Stimulated activated CD8-positive, alpha-beta memory T cell treated with anti-CD3 and anti-CD28 coated beads, Interleukin-4, amount 100 ng/mL, for 4 hours (primary cell): Measurements from ENCODE around the gene ARMC9.
"Not testable (repeated sequence)": the region's sequence is repeated elsewhere in the genome, so short reads cannot be mapped to it uniquely, and the experiment has no call there.

ENCODE experiments used
- DNase-seq, 2 donors: peaks; one replicate each; pipeline ENCODE4 v3.0.0-alpha.2; 2020; ENCODE audit warnings: low read depth in 2 of 2, low spot score in 1 of 2

ARMC9 gene

GRCh38 chr2:231360401-231360800 lies 162.0 kb downstream of the ARMC9 start:
- no peak for DNase-seq

GRCh38 chr2:231360881-231361371 lies 162.5 kb downstream of the ARMC9 start:
- no peak for DNase-seq

- no peak for DNase-seq
Observed at GRCh38 chr2:231361701-231362554, 163.5 kb downstream of the ARMC9 start.

- DNase-seq = no peak
Observed at GRCh38 chr2:231362555-231363184, 164.2 kb downstream of the ARMC9 start.

DNA sequence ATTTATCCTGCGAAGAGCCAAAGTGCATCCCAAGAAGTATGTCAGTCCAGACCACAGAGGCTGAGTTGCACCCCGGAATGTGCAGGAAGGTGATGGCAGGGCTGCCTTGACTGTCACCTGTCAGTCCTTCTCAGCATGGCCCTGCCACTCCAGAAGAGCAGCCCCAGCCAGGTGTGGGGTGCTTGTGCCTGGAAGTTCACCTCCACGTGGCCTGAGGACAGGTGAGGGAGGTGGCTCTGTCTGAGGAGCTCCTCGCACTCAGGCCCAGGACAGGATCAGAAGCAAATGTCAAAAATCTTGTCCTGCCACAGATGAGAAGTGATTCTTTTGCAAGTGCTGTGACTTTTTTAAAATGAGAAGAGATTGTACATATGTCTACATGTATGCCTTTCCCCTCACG lies 165.6 kb downstream of the ARMC9 start:
- DNase-seq = no peak

GRCh38 chr2:231364961-231365810 lies 166.8 kb downstream of the ARMC9 start:
- no peak for DNase-seq

DNA sequence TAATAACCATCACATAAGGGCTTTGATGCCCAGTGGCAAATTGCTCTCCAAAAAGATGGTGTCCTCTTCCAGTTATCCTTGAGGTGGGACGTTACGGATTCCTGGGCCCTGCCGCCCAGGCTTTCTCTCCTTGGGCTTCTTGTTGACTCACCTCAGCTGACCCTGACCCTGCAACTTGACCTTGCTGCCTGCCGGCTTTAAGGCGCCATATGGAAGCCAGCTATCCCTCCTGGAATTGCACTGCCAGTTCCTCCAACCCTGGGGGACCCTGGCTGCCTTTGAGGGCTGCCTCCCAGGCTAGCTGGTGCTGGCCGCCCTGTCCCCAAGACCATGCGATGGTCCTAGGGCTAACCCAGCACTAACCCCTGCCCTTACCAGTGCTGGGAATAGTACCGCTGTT lies 168.7 kb downstream of the ARMC9 start:
- no peak for DNase-seq

GRCh38 chr2:231369580-231370428 lies 171.4 kb downstream of the ARMC9 start:
- no peak for DNase-seq

DNA sequence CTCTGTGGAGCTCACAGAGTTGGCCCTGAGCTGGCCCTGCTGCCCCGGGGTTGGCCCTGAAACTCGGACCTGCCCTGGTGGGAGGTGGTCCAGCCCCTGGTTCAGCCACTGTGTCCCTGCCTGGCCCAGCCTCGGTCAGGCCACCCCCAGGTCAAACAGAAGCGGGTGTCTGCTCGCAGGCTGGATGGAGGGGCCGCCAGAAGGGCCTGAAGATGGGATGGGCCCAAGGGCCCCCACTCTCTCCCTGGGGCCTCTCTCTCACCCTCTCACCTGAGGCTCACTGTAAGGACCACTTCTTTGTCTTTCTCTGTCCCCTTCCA lies 172.0 kb downstream of the ARMC9 start:
- DNase-seq = no peak

GRCh38 chr2:231370749-231371429 lies 172.5 kb downstream of the ARMC9 start:
- DNase-seq = no peak

GRCh38 chr2:231371430-231372054 lies 173.1 kb downstream of the ARMC9 start:
- DNase-seq = no peak

DNA sequence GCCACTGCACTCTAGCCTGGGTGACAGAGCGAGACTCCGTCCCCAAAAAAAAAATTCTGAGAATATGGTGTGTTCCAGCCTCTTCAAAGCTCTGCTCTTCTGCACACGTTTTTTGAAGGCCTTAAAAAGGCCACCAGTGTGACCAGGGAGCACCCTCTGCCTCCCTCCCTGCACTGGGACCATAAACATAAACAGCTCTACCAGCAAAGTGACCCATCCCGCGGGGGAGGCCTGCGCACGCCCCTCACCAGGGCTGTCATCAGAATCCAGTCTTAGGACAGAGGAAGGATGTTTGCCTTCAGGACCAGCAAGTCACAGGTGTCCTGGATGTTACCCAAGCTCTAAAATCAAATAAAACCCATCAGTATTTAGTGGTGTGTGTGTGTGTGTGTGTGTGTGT lies 173.9 kb downstream of the ARMC9 start:
- DNase-seq = no peak

GRCh38 chr2:231373184-231373583 lies 174.8 kb downstream of the ARMC9 start:
- no peak for DNase-seq

- no peak for DNase-seq
Observed at GRCh38 chr2:231373786-231374349, 175.4 kb downstream of the ARMC9 start.

DNA sequence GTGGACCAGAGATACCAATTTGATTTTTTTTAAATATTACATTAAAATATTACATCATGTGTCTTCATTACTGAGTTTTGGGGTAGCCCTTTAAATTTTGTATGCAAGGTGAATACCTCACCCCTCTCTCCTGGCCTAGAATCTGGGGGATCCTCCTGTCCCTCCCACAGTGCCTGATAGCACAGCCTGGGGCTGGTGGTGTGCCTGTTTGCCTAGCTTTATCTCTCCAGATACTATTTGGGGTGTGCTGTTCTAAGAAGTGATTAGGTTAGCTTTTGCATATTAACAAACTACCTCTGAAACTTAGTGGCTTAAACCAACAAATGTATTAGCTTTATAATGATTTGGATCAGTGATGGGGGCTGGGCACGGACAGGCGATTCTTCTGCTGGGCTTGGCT lies 176.3 kb downstream of the ARMC9 start:
- no peak for DNase-seq

- DNase-seq = not testable (repeated sequence)
Observed at GRCh38 chr2:231375994-231376615, 177.7 kb downstream of the ARMC9 start.

DNA sequence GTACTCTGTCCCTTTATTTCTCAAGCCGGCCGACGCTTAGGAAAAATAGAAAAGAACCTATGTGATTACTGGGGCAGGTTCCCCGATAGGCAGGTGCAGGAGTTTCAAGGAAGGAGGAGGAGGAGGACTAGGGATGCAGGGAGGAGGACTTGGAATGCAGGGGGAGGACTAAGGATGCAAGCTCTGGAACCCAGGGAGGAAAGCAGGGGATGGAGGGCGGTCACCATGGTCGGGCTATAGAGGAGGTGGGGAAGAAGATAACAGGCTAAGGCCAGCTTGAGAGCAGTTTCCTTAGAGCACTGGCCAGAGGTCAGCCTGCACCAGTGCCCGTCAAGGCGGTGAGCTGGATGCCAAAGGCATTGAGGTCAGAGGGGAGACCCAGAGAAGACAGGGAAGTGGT lies 178.4 kb downstream of the ARMC9 start:
- DNase-seq = no peak

GRCh38 chr2:231378026-231378722 lies 179.7 kb downstream of the ARMC9 start:
- no peak for DNase-seq
